ENCODE results near the gene RSU1. TPM values are rescaled to one million over a fixed set of nuclear protein-coding genes. Genes with fewer than 3 reads are reported as not detected.

RSU1 gene
- total RNA-seq, 4 donors from 2014 or later: 40.5 to 95.4 (median 65.2) TPM

- Histone ChIP-seq H3K9me3 (peaks cover 0 to 4% of the 10 kb centered on the region in 2 donors), H3K27me3 (no peaks in the 10 kb centered on the region), H3K27ac (no peak overlapping the region), H3K4me3 (no peak overlapping the region), H3K4me1 (no peaks in the 10 kb centered on the region), H3K36me3 (no peaks in the 10 kb centered on the region)
- no peak for DNase-seq
- intact Hi-C loops (cut with DNase I; ENCODE audit: low total_unique reads): no loop called here
- TF ChIP-seq CTCF (IDR thresholded peaks at IDR 0.05) (no peak), POLR2A (IDR thresholded peaks at IDR 0.05) (no peak)
Measured at GRCh38 chr10:16717622-16718395, 99.4 kb downstream of the RSU1 start.

- Histone ChIP-seq H3K27ac (no peak overlapping the region), H3K27me3 (no peaks in the 10 kb centered on the region), H3K4me3 (no peak overlapping the region), H3K36me3 (no peaks in the 10 kb centered on the region), H3K9me3 (peaks cover 0 to 4% of the 10 kb centered on the region in 2 donors), H3K4me1 (no peaks in the 10 kb centered on the region)
- intact Hi-C loops (cut with DNase I; ENCODE audit: low total_unique reads): no loop called here
- TF ChIP-seq CTCF (IDR thresholded peaks at IDR 0.05): no peak
- no peak for TF ChIP-seq POLR2A (IDR thresholded peaks at IDR 0.05)
- no peak for DNase-seq
Measured at GRCh38 chr10:16716051-16716450, 101.2 kb downstream of the RSU1 start.

GRCh38 chr10:16713290-16713689 lies 103.9 kb downstream of the RSU1 start:
- no peaks in the 10 kb centered on the region for H3K36me3 ChIP-seq
- intact Hi-C loops (cut with DNase I; ENCODE audit: low total_unique reads): no loop called here
- no peak overlapping the region for H3K4me3 ChIP-seq
- peaks cover 0 to 4% of the 10 kb centered on the region in 2 donors for H3K9me3 ChIP-seq
- TF ChIP-seq CTCF (IDR thresholded peaks at IDR 0.05) (no peak), POLR2A (IDR thresholded peaks at IDR 0.05) (no peak)
- no peaks in the 10 kb centered on the region for H3K27me3 ChIP-seq
- no peaks in the 10 kb centered on the region for H3K4me1 ChIP-seq
- H3K27ac ChIP-seq: no peak overlapping the region
- no peak for DNase-seq

GRCh38 chr10:16712883-16713282 lies 104.3 kb downstream of the RSU1 start:
- no peak for DNase-seq
- no peaks in the 10 kb centered on the region for H3K4me1 ChIP-seq
- H3K27ac ChIP-seq: no peak overlapping the region
- H3K9me3 ChIP-seq: peaks cover 0 to 4% of the 10 kb centered on the region in 2 donors
- TF ChIP-seq POLR2A (IDR thresholded peaks at IDR 0.05) (no peak), CTCF (IDR thresholded peaks at IDR 0.05) (no peak)
- no peaks in the 10 kb centered on the region for H3K36me3 ChIP-seq
- no peaks in the 10 kb centered on the region for H3K27me3 ChIP-seq
- H3K4me3 ChIP-seq: no peak overlapping the region
- intact Hi-C loops (cut with DNase I; ENCODE audit: low total_unique reads): no loop called here

GRCh38 chr10:16700331-16700730 lies 116.9 kb downstream of the RSU1 start:
- Histone ChIP-seq H3K27me3 (no peaks in the 10 kb centered on the region), H3K36me3 (no peaks in the 10 kb centered on the region), H3K9me3 (no peaks in the 10 kb centered on the region), H3K27ac (no peak overlapping the region), H3K4me3 (no peak overlapping the region), H3K4me1 (no peaks in the 10 kb centered on the region)
- intact Hi-C loops (cut with DNase I; ENCODE audit: low total_unique reads): no loop called here
- TF ChIP-seq POLR2A (IDR thresholded peaks at IDR 0.05) (no peak), CTCF (IDR thresholded peaks at IDR 0.05) (no peak)
- no peak for DNase-seq

All from uterus (tissue), 4 donors.